ENCODE measurements around the gene STAG2.
"Not testable (repeated sequence)": the region's sequence is repeated elsewhere in the genome, so short reads cannot be mapped to it uniquely, and the experiment has no call there.

Gene STAG2

DNA sequence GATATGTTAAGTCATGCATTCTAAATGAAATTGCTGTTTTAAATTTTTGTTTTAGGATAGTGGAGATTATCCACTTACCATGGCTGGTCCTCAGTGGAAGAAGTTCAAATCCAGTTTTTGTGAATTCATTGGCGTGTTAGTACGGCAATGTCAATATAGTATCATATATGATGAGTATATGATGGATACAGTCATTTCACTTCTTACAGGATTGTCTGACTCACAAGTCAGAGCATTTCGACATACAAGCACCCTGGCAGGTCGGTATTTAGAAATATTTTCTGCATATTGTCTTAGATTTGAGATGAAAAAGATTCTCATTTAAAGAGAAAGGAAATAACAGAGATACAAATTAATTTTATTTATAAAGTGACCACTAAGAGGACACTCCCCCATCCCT is 83.6 kb downstream of the STAG2 start:
- DNase-seq = no peak

- not testable (repeated sequence) for DNase-seq
Measured at GRCh38 chrX:124084417-124084816, 122.9 kb downstream of the STAG2 start.

GRCh38 chrX:124085063-124085462 is 123.6 kb downstream of the STAG2 start:
- DNase-seq = no peak

GRCh38 chrX:124086411-124086810 is 124.9 kb downstream of the STAG2 start:
- DNase-seq = no peak

DNA sequence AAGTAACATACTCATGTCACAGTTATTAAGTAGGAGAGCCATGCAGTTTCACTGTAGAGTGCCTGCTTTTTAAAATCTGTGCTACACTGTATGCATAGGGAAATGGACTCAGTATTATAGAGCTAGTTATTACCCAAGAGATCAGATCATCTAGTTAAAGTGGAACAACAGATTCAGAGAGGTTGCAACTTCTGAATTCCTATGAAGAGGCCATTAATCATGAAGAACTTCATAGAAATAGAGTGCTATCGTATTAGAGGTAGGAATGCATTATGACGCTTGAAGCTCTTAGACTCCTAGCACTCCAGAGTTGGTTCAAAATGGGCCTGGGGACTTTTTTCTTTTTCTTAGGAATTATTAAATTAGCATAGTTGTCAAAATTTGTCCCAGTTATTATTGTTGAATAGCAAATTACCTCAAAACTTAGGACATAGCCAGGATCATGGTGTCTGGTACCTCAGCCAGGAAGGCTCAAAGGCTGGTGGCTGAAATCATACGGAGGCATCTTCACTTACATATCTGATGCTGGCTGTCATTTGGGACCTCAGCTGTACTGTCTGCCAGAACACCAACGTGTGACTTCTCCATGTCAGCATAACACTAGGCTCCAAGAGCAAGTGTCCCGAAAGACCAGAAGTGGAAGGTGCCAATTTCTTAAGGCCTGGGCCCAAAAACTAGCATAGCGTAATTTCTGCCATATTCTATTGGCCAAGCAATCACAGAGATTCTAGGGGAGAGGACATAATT is 125.7 kb downstream of the STAG2 start:
- no peak for DNase-seq

DNA sequence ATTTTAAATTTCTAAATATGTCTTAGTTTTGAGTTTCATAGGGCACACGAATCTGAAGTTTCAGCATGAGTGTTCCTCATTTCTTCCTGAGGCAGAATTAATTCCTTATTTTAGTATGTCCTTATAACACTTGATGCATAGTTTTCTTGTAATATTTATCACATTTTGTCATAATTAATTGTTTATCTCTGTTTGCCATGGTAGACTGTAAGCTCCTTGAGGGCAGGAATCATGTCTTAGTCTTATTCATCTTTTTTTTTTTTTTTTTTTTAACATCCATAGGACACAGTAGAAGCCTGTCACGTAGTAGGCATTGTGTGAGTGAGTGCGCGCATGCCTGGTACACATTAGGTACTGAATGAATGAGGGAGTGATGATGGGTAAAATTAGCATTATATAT is 131.7 kb downstream of the STAG2 start:
- no peak for DNase-seq

DNA sequence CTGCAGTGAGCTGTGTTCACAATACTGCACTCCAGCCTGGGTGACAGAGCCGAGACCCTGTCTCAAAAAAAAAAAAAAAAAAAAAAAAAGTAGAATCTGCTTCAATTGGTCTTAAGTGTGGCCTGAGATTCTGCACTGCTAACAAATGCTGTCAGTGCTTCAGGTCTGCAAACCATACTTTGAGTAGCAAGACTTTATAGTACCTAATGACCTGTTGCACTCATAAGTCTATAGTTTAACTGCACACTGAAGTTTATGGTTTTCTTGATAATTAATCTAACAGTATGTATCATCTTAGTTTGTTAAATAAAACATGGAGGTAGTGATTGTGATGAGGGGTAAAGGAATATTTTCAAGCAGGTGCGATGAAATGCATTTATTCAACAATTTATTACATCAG is 135.6 kb downstream of the STAG2 start:
- DNase-seq = no peak

DNA sequence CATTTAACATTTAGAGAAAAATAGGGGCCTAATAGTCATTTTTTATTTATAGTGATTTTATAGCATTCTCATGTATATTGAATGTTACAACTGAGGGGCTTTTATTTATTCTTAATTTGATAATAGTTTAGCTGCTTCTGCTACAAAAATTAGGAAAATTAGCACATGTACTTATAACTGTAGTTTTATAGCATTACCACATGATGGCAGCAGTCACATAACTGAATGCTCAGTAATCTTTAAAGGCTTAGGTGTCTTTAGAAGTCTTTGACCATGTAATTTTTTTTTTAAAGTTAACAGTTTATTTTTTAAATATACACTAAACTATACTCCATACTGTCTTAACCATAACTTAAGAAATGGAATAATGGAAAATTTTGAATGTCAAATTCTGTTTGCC is 136.6 kb downstream of the STAG2 start:
- no peak for DNase-seq

DNA sequence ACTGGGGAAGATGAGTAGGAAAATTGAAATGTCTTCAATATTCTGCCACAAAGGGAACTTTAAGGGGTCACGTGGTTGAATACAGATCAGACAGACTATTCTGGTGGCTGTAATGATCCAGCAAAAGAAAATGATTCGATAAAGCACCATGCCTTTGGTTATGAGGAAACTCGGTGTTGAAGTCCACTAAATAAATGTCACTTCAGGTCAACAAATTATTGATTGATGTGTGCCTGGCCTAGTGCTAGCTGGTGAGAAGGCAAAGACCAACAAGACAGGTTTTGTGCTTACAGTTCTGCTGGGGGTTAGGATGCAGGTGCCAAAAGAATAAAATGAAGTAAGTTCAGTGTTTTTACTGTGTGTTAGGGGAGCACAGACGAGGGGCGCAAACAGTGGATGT is 142.5 kb downstream of the STAG2 start:
- no peak for DNase-seq

- DNase-seq = not testable (repeated sequence)
Measured at GRCh38 chrX:124104512-124104911, 143.0 kb downstream of the STAG2 start.

- no peak for DNase-seq
Measured at GRCh38 chrX:124113621-124114600, 152.4 kb downstream of the STAG2 start.

- no peak for DNase-seq
Measured at GRCh38 chrX:124117325-124117724, 155.8 kb downstream of the STAG2 start.

DNA sequence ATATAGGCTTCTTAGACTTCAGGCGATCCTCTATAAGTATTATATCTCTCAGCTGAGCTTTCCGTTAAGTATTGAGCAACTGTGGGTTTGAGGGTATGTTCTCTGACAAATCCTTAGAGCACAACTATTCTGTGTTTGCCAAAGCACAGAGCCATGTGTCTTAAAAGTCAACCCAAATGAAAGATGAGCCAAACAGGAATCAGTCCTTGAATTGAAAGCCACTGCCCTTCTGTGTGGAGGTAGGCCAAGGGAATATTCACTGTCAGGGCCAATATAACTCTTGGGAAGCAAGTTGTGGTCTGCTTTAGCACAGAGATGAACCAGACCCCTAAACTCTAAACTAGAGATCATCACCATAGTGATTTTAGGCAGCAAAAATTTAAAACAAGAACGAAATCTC is 164.0 kb downstream of the STAG2 start:
- no peak for DNase-seq

GRCh38 chrX:124127496-124127895 is 166.0 kb downstream of the STAG2 start:
- DNase-seq = no peak

DNA sequence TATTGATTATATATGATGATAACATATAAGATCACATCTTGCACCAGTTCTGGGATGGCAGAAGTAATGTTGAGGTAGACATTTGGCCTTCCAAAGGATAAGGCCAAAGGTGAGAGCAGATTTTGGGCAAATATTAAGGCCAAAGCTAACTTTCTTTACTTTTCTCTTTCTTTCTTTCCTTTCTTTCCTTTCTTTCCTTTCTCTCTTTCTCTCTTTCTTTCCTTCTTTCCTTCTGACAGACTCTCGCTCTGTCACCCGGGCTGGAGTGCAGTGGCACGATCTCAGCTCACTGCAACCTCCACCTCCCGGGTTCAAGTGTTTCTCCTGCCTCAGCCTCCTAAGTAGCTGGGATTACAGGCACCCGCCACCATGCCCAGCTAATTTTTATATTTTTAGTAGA is 170.9 kb downstream of the STAG2 start:
- not testable (repeated sequence) for DNase-seq

DNA sequence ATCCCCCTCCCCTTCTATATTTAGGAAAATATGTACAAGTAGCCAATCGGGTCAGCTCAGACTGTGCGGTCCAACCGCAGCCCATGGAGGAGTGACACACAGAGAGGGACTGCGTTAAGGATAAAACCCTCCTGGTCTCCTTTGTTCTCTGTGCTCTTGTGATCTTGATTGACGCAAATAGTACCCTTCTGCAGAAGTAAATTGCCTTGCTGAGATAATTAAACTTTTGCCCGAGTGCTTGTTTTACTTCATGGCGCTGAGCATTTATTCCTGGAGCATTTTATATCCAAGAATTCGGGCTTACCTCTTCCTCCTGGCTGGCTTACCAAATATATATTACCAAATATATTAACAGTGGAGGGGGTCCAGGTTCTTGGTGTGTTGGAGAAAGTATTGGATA is 184.2 kb downstream of the STAG2 start:
- no peak for DNase-seq

- DNase-seq = no peak
Measured at GRCh38 chrX:124151195-124151594, 189.7 kb downstream of the STAG2 start.

All from GOT3 (cell line).